HG03521 (cell line): Measurements from ENCODE around the gene OR10J5.
A peak's percentile ranks its signal among the peaks of the same experiment; 100 is the strongest.
"Not testable (repeated sequence)": the region's sequence is repeated elsewhere in the genome, so short reads cannot be mapped to it uniquely, and the experiment has no call there.

Source experiments
- ATAC-seq: cut with Tn5 transposase; IDR thresholded peaks from one replicate; pipeline ENCODE4 v1.9.1; 2021; ENCODE audit warnings: mild to moderate bottlenecking, moderate library complexity; ENCODE audit not compliant: unreplicated experiment

Gene OR10J5

GRCh38 chr1:159535907-159536306 lies at the start of gene OR10J5:
Gene OR10J5 (minus strand): TSS chr1:159536007. CDS start chr1:159536007, 0 bp downstream.
- no peak for ATAC-seq

GRCh38 chr1:159584536-159584935 lies 48.7 kb upstream of the OR10J5 start:
- no peak for ATAC-seq

- no peak for ATAC-seq
These were observed 45.6 kb upstream of the OR10J5 start for GRCh38 chr1:159581422-159581821.

GRCh38 chr1:159580340-159580739 lies 44.5 kb upstream of the OR10J5 start:
- ATAC-seq = peak; percentile 45

GRCh38 chr1:159577446-159577845 lies 41.6 kb upstream of the OR10J5 start:
- ATAC-seq = no peak

- ATAC-seq = no peak
These were observed 26.9 kb upstream of the OR10J5 start for GRCh38 chr1:159562680-159563079.

GRCh38 chr1:159561497-159561896 lies 25.7 kb upstream of the OR10J5 start:
- ATAC-seq = no peak

- ATAC-seq = no peak
These were observed 24.8 kb upstream of the OR10J5 start for GRCh38 chr1:159560599-159560998.

GRCh38 chr1:159556931-159557369 lies 21.1 kb upstream of the OR10J5 start:
- ATAC-seq = no peak

GRCh38 chr1:159554696-159555095 lies 18.9 kb upstream of the OR10J5 start:
- no peak for ATAC-seq

- no peak for ATAC-seq
These were observed 18.5 kb upstream of the OR10J5 start for GRCh38 chr1:159554261-159554660.

GRCh38 chr1:159548126-159548525 lies 12.3 kb upstream of the OR10J5 start:
- no peak for ATAC-seq

- no peak for ATAC-seq
These were observed 2.9 kb downstream of the OR10J5 start for GRCh38 chr1:159532922-159533321.

- ATAC-seq = not testable (repeated sequence)
These were observed 11.0 kb downstream of the OR10J5 start for GRCh38 chr1:159524792-159525191.

- ATAC-seq = no peak
These were observed 25.6 kb downstream of the OR10J5 start for GRCh38 chr1:159510229-159510541.

- ATAC-seq = no peak
These were observed 26.2 kb downstream of the OR10J5 start for GRCh38 chr1:159509440-159510228.

GRCh38 chr1:159508951-159509350 lies 26.9 kb downstream of the OR10J5 start:
- no peak for ATAC-seq

- no peak for ATAC-seq
These were observed 30.1 kb downstream of the OR10J5 start for GRCh38 chr1:159505676-159506075.

- ATAC-seq = no peak
These were observed 34.7 kb downstream of the OR10J5 start for GRCh38 chr1:159501082-159501481.

- ATAC-seq = not testable (repeated sequence)
These were observed 41.1 kb downstream of the OR10J5 start for GRCh38 chr1:159494513-159495210.

GRCh38 chr1:159493354-159493753 lies 42.5 kb downstream of the OR10J5 start:
- ATAC-seq = no peak

GRCh38 chr1:159492575-159493323 lies 43.1 kb downstream of the OR10J5 start:
- no peak for ATAC-seq
